Uterus (tissue), 4 donors: ENCODE measurements around the gene UBASH3A. TPM values are rescaled to one million over a fixed set of nuclear protein-coding genes. Genes with fewer than 3 reads are reported as not detected.

ENCODE experiments used
- DNase-seq, 2 donors: peaks; one replicate each; pipeline ENCODE4 v3.0.0-alpha.2; 2019 to 2020
- H3K27ac ChIP-seq, 2 donors: fragments of 200-600 bp; sonication (generic); 1 replicate in 1 of 2; 2 replicates in 1 of 2; pipeline ENCODE4 v1.5.1; 2016 to 2018
- H3K27me3 ChIP-seq, 2 donors: fragments of 200-600 bp; sonication (generic); one replicate each; pipeline ENCODE4 v1.5.1; 2018 to 2019; ENCODE audit warnings: control low read depth in 1 of 2
- H3K36me3 ChIP-seq, 2 donors: fragments of 200-600 bp; sonication (generic); one replicate each; pipeline ENCODE4 v1.5.1; 2019; ENCODE audit warnings: control low read depth in 1 of 2
- H3K4me1 ChIP-seq, 2 donors: fragments of 200-600 bp; sonication (generic); one replicate each; pipeline ENCODE4 v1.5.1; 2018 to 2019; ENCODE audit warnings: control low read depth in 1 of 2
- H3K4me3 ChIP-seq, 2 donors: fragments of 200-600 bp; sonication (generic); 1 replicate in 1 of 2; 2 replicates in 1 of 2; pipeline ENCODE4 v1.5.1; 2018 to 2019; ENCODE audit warnings: mild to moderate bottlenecking in 1 of 2
- H3K9me3 ChIP-seq, 2 donors: fragments of 200-600 bp; sonication (generic); one replicate each; pipeline ENCODE4 v1.5.1; 2019; ENCODE audit warnings: control low read depth in 1 of 2
- CTCF ChIP-seq, 4 experiments: fragments of 200-600 bp in 2 of 4; fragments of 450-650 bp in 2 of 4; sonication (generic) in 2 of 4; IDR thresholded peaks; one replicate each; pipeline ENCODE4 v1.5.1; 2016 to 2019; ENCODE audit warnings: antibody characterized with exemption in 4 of 4, mild to moderate bottlenecking in 2 of 4, moderate library complexity in 1 of 4
- POLR2A ChIP-seq, 2 donors: fragments of 450-650 bp; IDR thresholded peaks; one replicate each; pipeline ENCODE4 v1.6.1; 2016; ENCODE audit warnings: antibody characterized with exemption in 2 of 2, mild to moderate bottlenecking in 1 of 2, moderate library complexity in 1 of 2
- intact Hi-C: fragments of 100-400 bp; cut with DNase I; formaldehyde crosslinking; loops from one replicate; pipeline ENCODE4 v1.15.1; 2023; ENCODE audit warnings: low total_unique reads
- total RNA-seq, 4 donors: library from RNA; depleted of rRNA in 3 of 4; stranded (reverse); fragments of >200 nt in 3 of 4; gene quantifications; one replicate each; pipeline versions ENCODE4 v1.1.0 to v1.2.4, GENCODE V29; 2014 to 2023
- donor health status: DM: yes; HTN: yes; CAD: no.

UBASH3A gene
- total RNA-seq, 4 donors from 2014 or later: 0.79 to 1.0 TPM; not detected in 2

- Histone ChIP-seq H3K27me3 (no peaks in the 10 kb centered on the region), H3K4me3 (no peak overlapping the region), H3K9me3 (no peaks in the 10 kb centered on the region), H3K36me3 (no peaks in the 10 kb centered on the region), H3K4me1 (no peaks in the 10 kb centered on the region), H3K27ac (no peak overlapping the region)
- no peak for TF ChIP-seq POLR2A (IDR thresholded peaks at IDR 0.05)
- TF ChIP-seq CTCF (IDR thresholded peaks at IDR 0.05): no peak
- intact Hi-C loops: no loop called here
- DNase-seq: no peak
These were observed 12.4 kb upstream of the UBASH3A start for GRCh38 chr21:42391297-42391696.

GRCh38 chr21:42392731-42393442 lies 10.8 kb upstream of the UBASH3A start:
- DNase-seq: no peak
- Histone ChIP-seq H3K4me1 (no peaks in the 10 kb centered on the region), H3K9me3 (no peaks in the 10 kb centered on the region), H3K4me3 (no peak overlapping the region), H3K27ac (no peak overlapping the region), H3K27me3 (no peaks in the 10 kb centered on the region), H3K36me3 (no peaks in the 10 kb centered on the region)
- intact Hi-C loops: no loop called here
- TF ChIP-seq CTCF (IDR thresholded peaks at IDR 0.05): no peak
- no peak for TF ChIP-seq POLR2A (IDR thresholded peaks at IDR 0.05)

DNA sequence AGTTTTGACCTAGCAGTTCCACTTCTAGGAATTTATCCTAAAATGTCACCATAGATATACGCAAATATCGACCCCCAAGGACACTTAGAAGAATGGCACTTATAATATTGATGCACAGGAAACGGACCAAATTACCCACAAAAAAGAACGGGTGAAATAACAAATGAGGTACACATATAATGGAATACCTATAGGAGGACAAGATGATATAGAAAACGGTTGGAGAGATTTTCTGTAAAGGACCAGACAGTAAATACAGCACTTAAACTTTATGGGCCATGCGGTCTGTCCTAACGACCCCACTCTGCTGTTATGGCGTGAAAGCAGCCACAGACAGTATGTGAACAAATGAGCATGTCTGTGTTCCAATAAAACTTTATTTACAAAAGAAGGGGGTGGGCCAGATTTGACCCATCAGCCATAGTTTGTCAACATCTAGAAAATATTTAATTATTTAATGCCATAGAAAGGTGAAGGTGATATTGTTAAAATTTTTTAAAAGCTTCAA lies 10.2 kb upstream of the UBASH3A start:
- no peaks in the 10 kb centered on the region for H3K9me3 ChIP-seq
- H3K36me3 ChIP-seq: no peaks in the 10 kb centered on the region
- H3K27ac ChIP-seq: no peak overlapping the region
- no peak for DNase-seq
- H3K4me3 ChIP-seq: no peak overlapping the region
- H3K27me3 ChIP-seq: no peaks in the 10 kb centered on the region
- TF ChIP-seq POLR2A (IDR thresholded peaks at IDR 0.05) (no peak), CTCF (IDR thresholded peaks at IDR 0.05) (no peak)
- H3K4me1 ChIP-seq: no peaks in the 10 kb centered on the region
- intact Hi-C loops: no loop called here

DNA sequence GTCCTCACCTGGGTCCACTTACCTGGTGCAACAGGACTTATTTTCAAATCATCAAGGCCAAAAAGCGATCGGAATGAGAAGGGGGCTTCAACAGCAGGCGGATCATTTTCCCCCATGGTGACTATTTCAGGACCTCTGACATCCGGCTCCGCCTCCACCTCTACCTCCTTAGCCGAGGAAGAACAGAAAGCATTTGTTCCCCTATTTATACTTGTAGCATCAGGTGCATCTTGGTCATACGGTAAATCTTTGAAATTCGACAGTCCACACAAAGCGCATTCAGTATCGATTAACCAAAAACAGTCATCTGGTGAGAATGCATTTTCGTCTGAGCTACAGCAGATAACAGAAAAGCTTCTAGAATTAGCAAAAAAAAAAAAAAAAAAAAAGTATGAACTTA lies 8.4 kb upstream of the UBASH3A start:
- TF ChIP-seq POLR2A (IDR thresholded peaks at IDR 0.05) (no peak), CTCF (IDR thresholded peaks at IDR 0.05) (no peak)
- intact Hi-C loops: no loop called here
- Histone ChIP-seq H3K9me3 (no peaks in the 10 kb centered on the region), H3K4me3 (no peak overlapping the region), H3K27ac (no peak overlapping the region), H3K27me3 (no peaks in the 10 kb centered on the region), H3K36me3 (no peaks in the 10 kb centered on the region), H3K4me1 (no peaks in the 10 kb centered on the region)
- DNase-seq: no peak

- Histone ChIP-seq H3K4me3 (no peak within 1 kb of the TSS), H3K27ac (no peak within 1 kb of the TSS), H3K27me3 (no peaks in the 10 kb centered on the region), H3K9me3 (no peaks in the 10 kb centered on the region), H3K36me3 (no peaks in the 10 kb centered on the region), H3K4me1 (no peaks in the 10 kb centered on the region)
- no peak for TF ChIP-seq POLR2A (IDR thresholded peaks at IDR 0.05)
- no peak for TF ChIP-seq CTCF (IDR thresholded peaks at IDR 0.05)
- DNase-seq: no peak
- intact Hi-C loops: no loop called here
These were observed 7.6 kb upstream of the UBASH3A start, which contains the start of gene TMPRSS3 for GRCh38 chr21:42395905-42396651. Gene TMPRSS3 (minus strand): TSS chr21:42396052. CDS start chr21:42395417, 635 bp downstream.
